Gastrocnemius medialis (tissue), 4 donors: ENCODE measurements around the gene EDC4.

Experiments used
- POLR2A ChIP-seq, 2 donors: fragments of 450-650 bp; IDR thresholded peaks; one replicate each; pipeline ENCODE4 v1.6.1; 2017; ENCODE audit warnings: antibody characterized with exemption in 2 of 2, mild to moderate bottlenecking in 2 of 2, moderate library complexity in 2 of 2
- TF ChIP-seq, protein P1 (sequence below), 5 experiments: fragments of 450-650 bp in 3 of 5; fragments of 200-600 bp in 2 of 5; sonication (generic) in 2 of 5; IDR thresholded peaks in 4 of 5; conservative IDR thresholded peaks in 1 of 5; 1 replicate in 4 of 5; 2 replicates in 1 of 5; pipeline ENCODE4 v1.5.1; 2016 to 2019; ENCODE audit warnings: antibody characterized with exemption in 5 of 5, mild to moderate bottlenecking in 3 of 5, moderate library complexity in 3 of 5

DNA sequence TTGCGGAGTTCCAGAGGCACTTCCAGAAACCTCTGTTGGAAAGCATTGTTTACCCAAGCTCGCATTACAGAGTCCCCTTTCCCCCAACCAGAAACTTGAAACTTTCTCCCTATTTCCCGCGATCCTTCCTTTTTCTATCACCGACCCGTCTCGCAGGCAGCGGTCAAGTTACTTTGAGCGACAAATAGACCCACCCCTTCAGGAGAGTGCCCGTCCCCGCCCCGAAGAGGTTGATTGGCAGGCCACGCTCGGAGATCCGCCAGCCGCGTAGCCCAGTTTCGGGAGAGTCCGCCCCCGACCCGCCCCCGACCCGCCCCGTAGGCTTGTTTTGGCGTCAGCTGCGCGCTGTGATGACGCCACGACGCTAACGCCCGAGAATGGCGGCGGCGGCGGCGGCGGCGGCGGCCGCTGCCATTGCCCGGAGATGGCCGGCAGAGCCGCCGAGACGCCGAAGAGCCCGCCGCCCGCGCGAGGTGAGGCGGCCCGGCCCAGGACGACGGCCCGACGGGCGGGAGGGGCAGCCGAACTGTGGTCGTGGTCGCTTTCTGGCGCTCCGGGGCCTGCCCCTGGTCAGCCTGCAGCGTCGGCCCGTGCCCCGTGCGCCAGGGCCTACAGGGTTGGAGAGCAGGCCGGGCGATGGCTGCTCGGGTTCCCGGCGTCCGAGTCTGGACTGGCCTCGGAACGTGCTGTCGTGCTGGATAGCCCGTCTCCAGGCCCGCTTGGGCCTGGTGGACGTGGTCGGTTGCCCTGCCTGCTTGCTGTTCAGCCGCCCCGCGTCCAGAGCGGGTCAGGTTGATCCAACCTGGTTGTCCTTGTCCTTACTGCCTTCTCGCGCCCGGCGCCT is 20.3 kb downstream of the EDC4 start, which contains the start of gene PSKH1:
- TF ChIP-seq, protein P1, sequence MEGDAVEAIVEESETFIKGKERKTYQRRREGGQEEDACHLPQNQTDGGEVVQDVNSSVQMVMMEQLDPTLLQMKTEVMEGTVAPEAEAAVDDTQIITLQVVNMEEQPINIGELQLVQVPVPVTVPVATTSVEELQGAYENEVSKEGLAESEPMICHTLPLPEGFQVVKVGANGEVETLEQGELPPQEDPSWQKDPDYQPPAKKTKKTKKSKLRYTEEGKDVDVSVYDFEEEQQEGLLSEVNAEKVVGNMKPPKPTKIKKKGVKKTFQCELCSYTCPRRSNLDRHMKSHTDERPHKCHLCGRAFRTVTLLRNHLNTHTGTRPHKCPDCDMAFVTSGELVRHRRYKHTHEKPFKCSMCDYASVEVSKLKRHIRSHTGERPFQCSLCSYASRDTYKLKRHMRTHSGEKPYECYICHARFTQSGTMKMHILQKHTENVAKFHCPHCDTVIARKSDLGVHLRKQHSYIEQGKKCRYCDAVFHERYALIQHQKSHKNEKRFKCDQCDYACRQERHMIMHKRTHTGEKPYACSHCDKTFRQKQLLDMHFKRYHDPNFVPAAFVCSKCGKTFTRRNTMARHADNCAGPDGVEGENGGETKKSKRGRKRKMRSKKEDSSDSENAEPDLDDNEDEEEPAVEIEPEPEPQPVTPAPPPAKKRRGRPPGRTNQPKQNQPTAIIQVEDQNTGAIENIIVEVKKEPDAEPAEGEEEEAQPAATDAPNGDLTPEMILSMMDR (IDR thresholded peaks at IDR 0.05 in 4 of 5, conservative IDR thresholded peaks at IDR 0.05 in 1 of 5), result peak in 2 of 5 experiments; percentile 20 to 24
- peak; percentile 98 for TF ChIP-seq POLR2A (IDR thresholded peaks at IDR 0.05)
